OCI-LY1 (cell line): ENCODE measurements around the gene TMEM138.

ENCODE experiments used
- CTCF ChIP-seq: fragments of 200-600 bp; sonication (generic), shearing (Covaris generic); IDR thresholded peaks from 2 replicates; pipeline ENCODE4 v1.5.1; 2017; ENCODE audit warnings: mild to moderate bottlenecking, antibody characterized with exemption, low read length, moderate library complexity, mixed read lengths
- EZH2 ChIP-seq: fragments of 200-600 bp; sonication (generic), shearing (Covaris generic); IDR thresholded peaks from 2 replicates; pipeline ENCODE4 v1.8.0; 2017; ENCODE audit warnings: borderline replicate concordance, mixed run types, mild to moderate bottlenecking, antibody characterized with exemption, low read length, moderate library complexity, mixed read lengths

- TF ChIP-seq CTCF, result no peak
- no peak for TF ChIP-seq EZH2
Observed at GRCh38 chr11:61362542-61362875, 335 bp downstream of the TMEM138 start.
